Measurements from ENCODE around the gene RUNX1.

The RUNX1 gene

DNA sequence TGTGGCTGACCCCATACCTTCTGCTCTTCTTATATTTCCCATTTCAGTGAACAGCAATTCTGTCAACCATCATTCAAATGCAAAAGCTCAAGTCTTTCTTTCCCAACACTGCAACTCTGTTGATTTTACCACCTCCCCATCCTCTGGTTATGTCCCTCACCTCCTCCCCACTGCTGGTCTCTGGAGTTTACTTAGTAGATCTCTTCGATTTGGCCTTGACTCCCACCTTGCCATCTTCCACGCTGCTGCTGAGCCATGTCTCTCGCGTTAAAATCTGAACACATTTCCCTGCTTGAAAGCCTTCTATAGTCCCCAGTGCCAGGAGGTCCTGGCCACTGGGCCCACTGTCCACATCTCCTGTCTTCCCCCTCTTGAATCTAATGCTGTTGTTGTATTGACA lies 125.5 kb downstream of the RUNX1 start:
- no peak for DNase-seq (ENCODE audit: low spot score)

DNA sequence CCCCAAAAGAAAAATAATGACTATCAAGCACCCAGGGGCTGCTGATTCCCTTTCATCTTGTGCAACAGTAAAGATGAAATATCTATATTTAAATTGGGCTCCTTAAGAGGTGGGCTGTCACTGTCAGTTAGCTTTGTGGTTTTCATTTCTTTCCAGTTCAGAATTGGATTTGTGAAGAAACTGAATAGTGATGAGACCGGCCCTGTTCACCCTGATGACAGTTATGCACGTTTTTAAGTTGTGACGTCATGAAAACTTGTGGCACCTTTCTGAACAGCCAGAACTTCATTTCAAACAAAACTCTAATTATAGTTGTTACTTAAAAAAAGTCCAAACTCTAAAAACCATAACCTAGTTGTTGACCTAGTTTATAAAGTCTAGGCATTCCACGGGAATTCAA lies 125.9 kb downstream of the RUNX1 start:
- DNase-seq (ENCODE audit: low spot score) = no peak

DNA sequence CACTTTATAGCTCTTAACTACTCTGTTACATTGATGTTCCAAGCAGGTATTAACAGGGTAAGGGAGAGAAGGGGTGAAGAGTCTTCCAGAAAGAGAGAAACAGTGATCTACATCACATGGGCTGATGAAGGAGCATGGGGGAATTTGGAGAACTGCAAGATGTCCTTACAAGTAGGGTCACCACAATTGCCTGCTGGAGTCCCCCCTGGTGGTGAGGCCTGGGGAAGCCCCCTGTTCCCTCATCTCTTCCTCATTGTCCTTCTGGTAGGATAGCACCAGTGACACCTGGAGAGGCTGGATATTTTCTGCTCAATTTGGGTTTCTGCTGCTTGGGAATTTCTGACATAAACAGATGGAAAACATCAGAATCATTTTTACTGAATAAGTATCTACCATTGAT lies 126.6 kb downstream of the RUNX1 start:
- no peak for DNase-seq (ENCODE audit: low spot score)

DNA sequence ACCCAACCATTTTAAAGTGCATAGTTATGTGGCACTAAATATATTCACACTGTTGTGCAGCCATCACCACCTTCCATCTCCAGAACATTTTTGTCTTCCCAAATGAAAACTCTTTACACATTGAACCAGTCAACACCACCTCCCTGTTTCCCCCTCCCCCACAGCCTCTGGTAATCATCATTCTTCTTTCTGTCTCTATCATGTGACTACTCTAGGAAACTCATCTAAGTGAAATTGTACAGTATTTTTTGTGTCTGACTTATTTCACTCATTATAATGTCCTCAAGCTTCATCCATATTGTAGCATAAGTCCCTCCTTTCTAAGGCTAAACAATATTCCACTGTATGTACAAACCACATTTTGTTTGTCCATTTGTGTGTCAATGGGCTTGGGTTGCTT lies 128.0 kb downstream of the RUNX1 start:
- DNase-seq (ENCODE audit: low spot score) = no peak

DNA sequence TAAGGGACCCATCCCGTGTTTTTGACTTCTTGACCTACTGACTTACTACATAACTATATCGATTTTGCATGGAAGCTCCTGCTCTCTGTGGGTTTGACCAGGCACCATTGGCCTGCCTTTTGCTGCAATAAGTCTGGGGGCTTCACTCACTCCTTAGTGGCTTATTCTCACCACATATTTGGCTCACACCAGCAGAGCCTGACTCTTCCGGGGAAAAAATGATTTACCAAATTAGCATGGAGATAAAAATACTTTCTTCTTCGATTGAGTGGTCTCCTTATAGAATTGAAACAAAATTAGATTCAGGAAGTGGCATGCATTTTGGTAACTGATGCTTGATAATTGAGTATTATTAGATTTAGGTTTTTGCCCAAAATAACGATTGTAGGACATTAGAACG lies 129.7 kb downstream of the RUNX1 start:
- DNase-seq (ENCODE audit: low spot score) = no peak

DNA sequence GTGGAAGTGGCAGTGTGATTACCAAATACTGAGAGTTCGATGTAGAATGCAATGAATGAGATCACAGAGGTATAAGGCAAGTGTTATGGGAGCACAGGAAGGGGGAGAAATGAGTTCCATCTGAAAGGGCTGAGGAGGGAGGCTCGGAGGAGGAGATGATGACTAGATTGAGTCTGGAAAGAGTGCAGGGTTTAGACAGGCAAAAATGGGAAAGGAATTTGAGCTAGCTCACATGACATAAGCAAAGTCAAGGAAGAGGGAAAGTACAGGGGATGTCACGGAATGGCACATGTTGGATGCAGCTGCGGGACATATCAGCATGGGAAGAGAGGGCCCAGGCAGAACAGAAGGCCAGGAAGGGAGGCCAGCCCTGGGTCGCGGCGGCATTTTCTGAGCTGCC lies 132.7 kb downstream of the RUNX1 start:
- DNase-seq (ENCODE audit: low spot score) = no peak

DNA sequence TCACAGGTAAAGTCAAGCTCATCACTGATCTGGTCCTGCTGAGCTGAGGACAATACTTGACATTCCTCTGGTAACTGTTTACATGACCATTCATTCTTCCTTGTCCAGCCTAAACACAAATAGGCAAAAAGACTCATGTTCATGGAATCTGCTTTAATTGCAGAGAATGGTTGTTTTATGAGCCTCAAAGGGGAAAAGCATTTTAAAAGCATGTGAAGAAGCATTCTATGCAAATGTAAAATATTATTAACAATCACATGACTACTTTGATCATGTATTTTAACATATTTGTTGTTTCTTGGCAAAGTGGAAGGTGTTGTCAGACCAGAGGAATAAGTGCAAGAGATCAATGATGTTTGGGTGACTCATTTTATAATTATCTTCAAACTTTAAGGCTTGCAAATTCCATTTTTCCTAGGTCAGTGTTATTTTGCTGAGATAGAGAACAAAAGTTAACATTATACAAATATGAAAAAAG lies 133.7 kb downstream of the RUNX1 start:
- DNase-seq (ENCODE audit: low spot score) = no peak

DNA sequence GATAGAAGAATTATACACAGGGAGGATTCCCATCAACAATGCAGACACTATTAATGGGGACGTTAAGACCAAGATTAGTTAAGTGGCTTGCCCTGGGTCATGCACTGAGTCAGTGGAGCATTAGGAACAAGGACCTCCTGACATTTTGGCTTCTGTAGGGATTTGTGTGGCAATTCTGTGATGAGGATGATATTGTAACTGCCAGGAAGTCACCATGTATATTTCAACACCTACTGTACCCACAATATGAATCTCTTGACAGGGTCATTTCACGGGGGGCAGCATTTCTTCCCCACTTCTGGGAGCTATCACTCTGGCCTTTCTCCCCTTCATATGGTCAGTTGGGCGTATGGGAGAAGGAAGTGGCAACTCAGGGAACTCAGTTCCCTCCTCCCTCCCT lies 134.9 kb downstream of the RUNX1 start:
- no peak for DNase-seq (ENCODE audit: low spot score)

DNA sequence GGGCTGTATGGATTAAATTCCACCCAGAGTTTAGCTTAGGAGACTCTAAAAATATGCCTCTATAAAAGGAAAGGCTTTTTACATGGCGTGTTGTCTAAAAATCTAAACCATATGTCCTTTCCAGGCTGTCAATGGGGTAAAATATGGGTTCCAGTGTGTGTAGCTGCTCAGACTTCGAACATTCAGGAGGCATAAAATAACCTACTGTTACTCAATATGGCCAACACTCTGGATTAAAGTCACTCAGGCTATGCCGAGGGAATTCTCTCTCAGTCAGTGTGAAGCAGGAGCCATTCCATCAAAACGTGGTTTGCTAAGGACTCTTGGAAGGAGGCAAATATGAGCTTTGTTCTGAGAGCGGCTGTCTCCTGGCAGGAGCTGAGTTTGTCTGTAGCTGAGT lies 135.3 kb downstream of the RUNX1 start:
- no peak for DNase-seq (ENCODE audit: low spot score)

DNA sequence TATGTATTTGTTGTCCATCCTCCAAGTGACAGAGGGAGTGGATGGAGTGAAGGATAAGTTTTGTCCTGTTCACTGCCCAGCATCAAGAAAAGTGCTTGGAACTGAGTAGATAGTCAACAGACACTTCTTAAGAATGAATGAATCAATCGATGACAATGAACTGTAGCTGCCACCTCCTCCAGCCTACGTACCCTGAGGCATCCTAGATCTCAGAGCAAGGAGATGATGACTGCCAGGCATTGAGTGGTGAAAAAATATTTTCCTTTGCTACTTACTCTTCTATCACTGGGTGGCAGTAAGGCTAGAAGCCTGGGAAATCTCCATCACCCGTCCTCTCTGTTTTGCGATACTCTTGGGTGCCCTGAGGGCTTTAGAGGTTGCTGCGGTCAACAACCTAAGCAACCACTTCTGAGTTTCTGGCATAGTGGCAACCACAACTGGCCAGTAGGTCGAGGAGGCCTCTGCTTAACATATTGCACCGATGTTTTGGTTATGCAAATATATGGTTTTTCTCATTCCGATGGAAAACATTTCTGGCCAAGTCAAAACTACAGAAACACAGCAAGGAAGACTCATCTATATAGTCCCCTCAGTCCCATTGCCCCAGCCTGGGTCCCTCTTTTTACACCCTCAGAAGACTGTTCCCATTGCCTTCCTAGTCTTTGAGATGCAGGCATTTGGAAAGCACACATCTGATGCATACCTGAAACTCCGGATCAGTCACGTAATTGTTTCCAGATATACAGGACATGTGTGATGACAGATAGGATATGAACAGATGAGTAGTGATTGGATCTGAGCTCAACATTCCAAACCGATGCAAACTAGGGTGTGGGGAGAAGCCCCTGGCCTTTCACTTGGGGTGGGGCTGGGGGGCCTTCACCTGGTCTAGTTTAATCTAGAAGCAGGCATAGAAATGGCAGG lies 136.8 kb downstream of the RUNX1 start:
- DNase-seq (ENCODE audit: low spot score) = no peak

DNA sequence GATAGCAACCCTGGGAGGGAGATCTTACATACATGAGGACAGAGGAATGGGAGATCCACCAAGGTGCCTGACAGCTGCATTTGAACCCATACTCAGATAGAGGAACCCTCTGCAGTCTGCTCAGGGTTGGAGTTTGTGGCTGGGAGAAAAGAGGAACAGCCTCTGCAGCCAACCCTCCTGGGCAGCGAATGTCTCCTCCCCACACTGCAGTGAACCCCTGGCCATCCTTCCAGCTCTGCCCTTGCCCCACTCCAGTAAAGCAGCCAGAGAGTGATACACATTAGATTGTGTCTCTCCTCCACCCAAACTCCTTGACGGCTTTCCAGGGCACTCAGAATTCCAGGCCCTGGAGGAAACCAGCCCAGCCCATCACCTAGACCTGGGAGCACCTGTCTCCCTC lies 137.7 kb downstream of the RUNX1 start:
- DNase-seq (ENCODE audit: low spot score) = no peak

DNA sequence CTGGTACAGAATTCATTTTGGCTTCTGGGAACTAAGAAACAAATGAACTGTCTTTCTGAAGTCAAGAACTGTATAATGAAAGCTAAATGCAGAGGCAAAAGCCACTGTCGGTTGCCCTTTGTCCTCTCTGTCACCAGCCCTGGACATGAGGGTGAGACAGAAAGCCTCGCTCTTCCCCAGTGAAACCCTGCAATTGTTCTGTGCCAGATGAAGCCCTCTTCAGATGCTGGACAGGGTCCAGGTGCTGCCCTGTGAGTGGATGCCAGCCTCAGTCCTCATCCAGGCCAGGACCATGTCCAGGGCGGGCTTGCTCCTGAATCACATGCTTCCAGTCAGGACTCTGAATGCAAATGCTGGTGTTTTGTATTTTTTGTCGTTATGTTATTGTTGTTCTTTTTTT lies 138.7 kb downstream of the RUNX1 start:
- DNase-seq (ENCODE audit: low spot score) = no peak

DNA sequence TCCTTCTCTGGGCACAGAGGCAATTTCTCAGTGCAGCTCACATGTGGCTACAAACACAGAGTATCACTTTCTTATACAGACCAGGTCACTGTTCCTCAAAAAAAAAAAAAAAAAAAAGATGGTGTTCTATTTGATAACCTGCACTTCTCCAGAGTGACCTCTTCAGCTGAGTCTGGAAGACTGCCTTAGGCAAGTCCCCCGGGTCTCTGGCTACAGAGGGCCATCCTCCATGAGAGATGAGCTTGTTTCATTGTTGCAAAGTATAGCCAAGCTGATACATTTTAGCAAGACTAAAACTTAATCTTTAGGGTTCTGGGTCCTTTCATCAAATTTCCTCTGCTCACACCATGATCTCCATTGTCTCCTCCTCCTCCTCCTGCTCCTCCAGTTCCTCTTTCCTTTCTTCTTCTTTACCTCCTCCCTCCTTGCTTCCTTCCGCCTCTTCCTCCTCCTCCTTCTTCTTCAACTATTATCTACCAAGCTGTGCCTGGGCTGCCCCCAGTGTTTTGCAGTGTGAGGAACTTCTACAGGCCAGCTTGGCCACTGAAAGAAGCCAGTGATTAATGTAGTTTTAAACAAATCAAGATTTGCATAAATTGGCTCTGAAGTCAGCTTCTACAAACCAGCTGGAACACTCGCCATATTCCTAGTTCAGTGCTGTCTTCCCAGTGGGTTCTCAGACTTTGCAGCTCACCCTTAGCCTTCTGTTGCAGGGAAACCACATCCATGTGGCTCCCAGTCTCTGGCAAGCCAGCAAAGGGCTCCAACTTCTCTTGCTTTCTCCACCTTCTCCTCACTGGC lies 139.4 kb downstream of the RUNX1 start:
- DNase-seq (ENCODE audit: low spot score) = no peak

DNA sequence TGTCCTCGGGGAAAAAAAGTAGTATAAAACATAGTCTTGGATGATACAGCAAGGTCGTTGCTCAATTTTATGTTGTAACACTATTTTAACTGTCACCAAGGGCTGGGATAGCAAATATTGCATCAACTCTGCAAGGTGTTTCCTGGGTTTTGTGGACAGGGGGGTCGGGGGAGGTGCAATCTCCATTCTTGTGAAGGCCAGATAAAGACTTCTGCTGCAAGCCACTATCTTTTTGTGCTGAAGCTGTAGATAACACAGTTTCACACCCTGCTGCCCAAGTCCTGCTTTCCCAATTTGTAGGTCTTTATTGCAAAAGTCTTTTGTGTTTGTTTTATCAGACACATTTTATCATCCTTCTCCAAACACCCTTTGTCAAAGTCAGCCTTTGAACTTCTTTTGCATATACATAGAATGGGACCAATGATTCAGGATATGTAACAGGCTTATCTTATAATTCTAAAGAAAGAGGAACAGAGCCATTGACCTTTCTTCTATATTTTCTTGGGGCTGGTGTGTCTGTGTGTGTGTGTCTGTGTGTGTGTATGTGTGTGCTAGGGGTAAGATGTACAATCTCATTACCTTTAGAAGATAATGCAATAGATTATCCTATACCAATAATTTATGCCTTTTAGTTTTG lies 140.6 kb downstream of the RUNX1 start:
- DNase-seq (ENCODE audit: low spot score) = no peak

DNA sequence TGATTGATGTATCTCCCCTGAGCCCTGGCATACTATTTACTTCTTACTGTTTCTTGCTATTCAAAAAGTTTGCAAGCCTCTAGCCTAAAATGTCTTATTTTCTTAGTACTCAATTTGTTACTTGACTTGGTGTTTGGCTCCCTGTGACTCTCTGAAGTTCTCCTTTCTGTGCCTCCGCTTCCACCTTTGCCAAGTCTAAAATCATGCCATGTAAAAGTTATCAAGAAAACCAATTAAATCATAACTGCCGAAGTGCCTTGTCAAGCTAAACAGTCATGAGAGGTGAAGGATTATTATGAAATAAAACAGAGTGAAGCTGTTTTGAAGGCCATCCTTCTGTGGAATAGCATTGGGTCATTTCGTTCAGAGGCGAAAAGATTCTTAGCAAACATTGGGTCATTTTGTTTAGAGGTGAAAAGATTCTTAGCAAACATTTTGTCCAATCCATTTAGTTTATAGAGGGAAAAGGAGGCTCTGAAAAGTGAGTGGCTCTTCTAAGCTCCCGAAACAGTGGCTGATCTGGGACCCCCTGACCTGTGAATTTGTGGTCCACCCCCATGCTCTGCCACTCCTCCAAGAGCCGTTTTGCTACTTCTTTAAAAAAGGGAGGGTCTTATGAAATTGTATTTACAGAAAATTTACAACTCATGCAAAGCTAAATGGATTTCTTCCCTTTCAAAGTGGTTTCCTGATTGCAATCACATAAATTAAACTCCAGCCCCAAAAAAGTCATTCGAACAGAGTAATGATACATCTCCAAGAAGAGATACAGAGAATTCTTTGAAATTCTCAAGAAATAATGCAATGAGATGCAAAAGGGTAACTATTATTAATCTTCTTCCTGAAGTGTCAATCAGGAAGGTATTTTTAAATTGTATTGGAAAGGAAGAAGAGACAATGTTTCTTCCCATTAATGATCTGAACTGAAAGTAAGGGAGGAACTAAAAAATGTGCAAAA lies 141.4 kb downstream of the RUNX1 start:
- no peak for DNase-seq (ENCODE audit: low spot score)

DNA sequence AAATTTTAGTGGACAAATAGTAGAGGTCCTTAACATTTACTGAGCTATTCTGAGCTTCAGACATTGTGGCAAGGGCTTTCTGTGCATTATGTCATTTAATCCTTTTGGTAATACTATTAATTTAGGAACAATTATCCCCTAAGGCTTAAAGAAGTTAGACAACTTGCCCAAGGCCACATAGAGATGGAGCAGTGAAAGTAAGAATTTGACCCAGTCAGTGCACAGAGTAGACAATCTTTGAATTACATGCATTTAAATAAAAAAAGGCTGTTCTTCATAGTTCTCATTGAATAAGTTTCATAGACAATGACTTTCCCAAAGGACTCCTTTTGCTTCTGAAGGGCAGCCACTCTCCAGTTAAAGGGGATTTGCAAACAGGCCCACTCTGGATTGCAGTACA lies 142.7 kb downstream of the RUNX1 start:
- DNase-seq (ENCODE audit: low spot score) = no peak

DNA sequence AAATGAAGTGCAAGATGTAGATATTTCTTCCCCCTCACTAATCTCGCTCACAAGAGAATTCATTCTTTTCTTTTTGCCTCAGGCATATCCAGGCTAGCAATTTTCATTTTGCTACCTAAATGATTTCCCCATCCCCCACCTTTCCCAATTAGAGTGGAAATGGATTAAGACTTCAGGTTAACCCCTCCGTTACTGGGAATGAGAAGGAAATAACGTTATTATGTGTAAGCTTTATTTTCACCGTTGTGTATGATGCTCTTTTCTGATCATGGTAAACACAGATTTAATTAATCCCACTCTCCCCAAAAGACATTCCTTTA lies 143.9 kb downstream of the RUNX1 start:
- no peak for DNase-seq (ENCODE audit: low spot score)

DNA sequence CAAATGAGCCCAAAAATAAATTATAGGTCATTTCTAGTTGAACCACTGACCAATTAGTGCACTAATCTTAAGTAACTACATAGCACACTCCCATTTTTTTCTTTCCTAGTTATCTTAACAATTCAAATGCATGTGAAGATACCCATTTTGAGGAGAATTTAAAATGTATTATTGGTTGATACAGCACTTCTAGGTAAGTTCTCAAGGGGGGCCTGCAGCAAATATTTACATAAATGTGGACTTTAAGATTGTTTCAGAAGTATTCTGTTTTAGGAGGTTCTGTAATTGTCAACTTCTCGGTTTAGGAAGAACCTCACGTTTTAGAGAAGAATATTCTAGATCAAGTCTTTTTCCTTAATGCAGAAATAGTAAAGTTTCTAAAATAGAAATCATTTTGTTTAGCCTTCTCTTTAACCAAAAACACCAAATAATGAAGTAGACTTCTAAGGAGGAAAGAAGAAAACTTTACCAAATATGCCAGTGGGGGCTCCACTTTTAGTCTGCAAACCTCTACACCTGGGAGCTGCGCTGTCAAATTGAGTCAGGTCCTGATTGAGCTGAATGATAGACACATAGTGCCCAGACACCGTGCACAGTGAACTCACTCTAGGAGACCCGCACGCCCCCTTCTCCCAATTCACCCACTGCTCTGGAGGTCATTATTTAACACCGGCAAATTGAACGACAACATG lies 144.4 kb downstream of the RUNX1 start:
- no peak for DNase-seq (ENCODE audit: low spot score)

DNA sequence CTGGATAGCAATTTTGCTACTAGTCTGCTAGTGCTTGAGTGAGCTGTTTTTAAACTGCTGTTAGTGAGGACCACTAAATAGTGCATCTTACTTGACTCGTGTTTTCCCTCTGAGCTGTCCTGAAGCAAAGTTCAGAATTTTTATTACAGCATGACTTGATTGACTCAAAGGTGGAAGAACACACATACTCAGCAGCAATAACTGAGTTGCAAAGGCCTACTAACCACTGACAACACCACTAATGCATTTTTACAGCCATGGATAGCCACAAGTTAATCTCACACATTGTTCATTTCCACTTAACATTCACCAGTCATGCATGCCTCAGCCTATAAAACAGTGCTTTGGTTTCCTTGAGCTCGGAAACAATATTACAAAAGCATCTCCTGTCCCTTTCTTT lies 148.7 kb downstream of the RUNX1 start:
- no peak for DNase-seq (ENCODE audit: low spot score)

DNA sequence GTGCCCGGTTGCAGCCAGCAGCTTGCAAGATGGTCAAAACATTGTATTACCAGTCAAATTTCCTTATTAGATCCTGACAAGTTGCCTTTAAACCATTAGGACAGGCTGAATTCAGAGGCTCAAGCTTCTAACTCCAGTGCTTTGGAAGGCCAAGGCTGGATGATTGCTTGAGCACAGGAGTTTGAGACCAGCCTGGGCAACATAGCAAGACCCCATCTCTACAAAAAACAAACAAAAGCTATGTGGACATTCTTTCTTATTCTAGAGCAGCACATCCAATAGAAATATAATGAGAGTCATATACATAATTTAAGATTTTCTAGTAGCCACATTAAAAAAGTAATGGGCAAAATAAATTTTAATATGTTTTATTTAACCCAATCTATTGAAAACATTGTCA lies 149.3 kb downstream of the RUNX1 start:
- no peak for DNase-seq (ENCODE audit: low spot score)

DNA sequence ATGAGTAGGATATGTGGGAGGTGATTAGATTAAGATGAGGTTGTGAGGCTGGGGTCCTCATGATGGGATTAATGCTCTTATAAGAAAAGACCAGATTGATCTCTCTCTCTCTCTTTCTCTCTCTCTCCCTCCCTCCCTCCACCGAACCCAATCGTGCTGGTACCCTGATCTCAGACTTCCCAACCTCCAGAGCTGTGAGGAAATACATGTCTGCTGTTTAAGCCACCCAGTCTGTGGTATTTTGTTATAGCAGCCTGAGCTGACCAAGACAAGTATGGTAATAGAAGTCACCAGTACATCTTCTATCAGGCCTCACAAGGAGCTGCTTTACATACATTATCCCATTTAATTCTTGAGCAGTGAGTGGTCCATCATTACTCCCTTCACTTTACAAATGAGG lies 149.8 kb downstream of the RUNX1 start:
- no peak for DNase-seq (ENCODE audit: low spot score)

Measured in cerebellar cortex (tissue), 1 donor.